H1 (cell line): ENCODE results near the gene GRID1. TPM values are rescaled to one million over a fixed set of nuclear protein-coding genes. Genes with fewer than 3 reads are reported as not detected.

Experiments used
- CTCF ChIA-PET: fragments of 300-600 bp; sonication (Branson Sonifier 250); formaldehyde crosslinking; loops from one replicate; lab custom pipeline; 2021; ENCODE audit not compliant: partially characterized antibody; lab: Charles Lee
- POLR2A ChIA-PET: fragments of 300-600 bp; sonication (Branson Sonifier 250); formaldehyde crosslinking; loops from one replicate; lab custom pipeline; 2021; ENCODE audit warnings: inconsistent platforms; ENCODE audit not compliant: partially characterized antibody; lab: Charles Lee
- DNase-seq, 2 experiments: peaks; one replicate each; pipeline versions ENCODE4 v3.0.0 to v3.0.0-alpha.2; 2010 to 2022; ENCODE audit warnings: low spot score in 2 of 2, low read depth in 1 of 2, mixed read lengths in 1 of 2
- FAIRE-seq: peaks from 2 replicates; lab custom pipeline; 2011; peaks lifted over from hg19 to GRCh38; lab: Jason Lieb, UNC
- H2AFZ ChIP-seq: 2 replicates; pipeline ENCODE4 v1.8.1; 2012; ENCODE audit warnings: low read length, inconsistent platforms
- H2AK5ac ChIP-seq: 2 replicates; pipeline ENCODE4 v1.6.1; 2013; ENCODE audit warnings: low read depth, low read length
- H2BK120ac ChIP-seq: replicated peaks from 2 replicates; pipeline ENCODE3; 2013; ENCODE audit warnings: low read depth, low read length, inconsistent platforms
- H2BK12ac ChIP-seq: 2 replicates; pipeline ENCODE4 v1.6.1; 2013; ENCODE audit warnings: low read depth, low read length
- H2BK15ac ChIP-seq: 2 replicates; pipeline ENCODE4 v1.6.1; 2013; ENCODE audit warnings: low read length
- H2BK20ac ChIP-seq: 2 replicates; pipeline ENCODE4 v1.6.1; 2013; ENCODE audit warnings: low read length
- H2BK5ac ChIP-seq: 2 replicates; pipeline ENCODE4 v1.6.1; 2013; ENCODE audit warnings: low read depth, low read length
- H3K14ac ChIP-seq: 2 replicates; pipeline ENCODE4 v1.6.1; 2013; ENCODE audit warnings: inconsistent platforms; ENCODE audit not compliant: insufficient read length
- H3K18ac ChIP-seq: 2 replicates; pipeline ENCODE4 v1.6.1; 2013; ENCODE audit warnings: low read length; ENCODE audit errors: extremely low read depth
- H3K23ac ChIP-seq: 2 replicates; pipeline ENCODE4 v1.6.1; 2013; ENCODE audit warnings: inconsistent platforms; ENCODE audit not compliant: insufficient read length
- H3K23me2 ChIP-seq: 2 replicates; pipeline ENCODE4 v1.6.1; 2013; ENCODE audit warnings: low read depth, low read length
- H3K27ac ChIP-seq: 2 replicates; pipeline ENCODE4 v1.6.1; 2011; ENCODE audit warnings: low read depth, low read length, inconsistent platforms
- H3K27me3 ChIP-seq, 4 experiments: replicated peaks in 1 of 4; 1 replicate in 1 of 4; 2 replicates in 3 of 4; pipeline versions ENCODE4 v1.6.1 to v1.8.1; 2011 to 2013; ENCODE audit warnings: low read length in 3 of 4, mild to moderate bottlenecking in 3 of 4, inconsistent platforms in 2 of 4, mixed read lengths in 2 of 4, moderate library complexity in 1 of 4; ENCODE audit not compliant: control insufficient read depth in 3 of 4, insufficient read depth in 3 of 4; ENCODE audit errors: extremely low read depth in 1 of 4
- H3K36me3 ChIP-seq, 4 experiments: 2 replicates each; pipeline versions ENCODE4 v1.6.1 to v1.8.1; 2011 to 2013; ENCODE audit warnings: mild to moderate bottlenecking in 4 of 4, low read length in 3 of 4, moderate library complexity in 2 of 4, control low read depth in 1 of 4, inconsistent platforms in 1 of 4; ENCODE audit not compliant: insufficient read depth in 4 of 4, control insufficient read depth in 2 of 4
- H3K4ac ChIP-seq: replicated peaks from 2 replicates; pipeline ENCODE3; 2013; ENCODE audit warnings: low read length, low read depth, mixed read lengths, inconsistent platforms; ENCODE audit not compliant: insufficient read length
- H3K4me1 ChIP-seq, 4 experiments: replicated peaks in 1 of 4; 1 replicate in 1 of 4; 2 replicates in 3 of 4; pipeline versions ENCODE4 v1.6.1 to v1.8.1; 2011 to 2013; ENCODE audit warnings: low read length in 3 of 4, inconsistent platforms in 2 of 4, mixed read lengths in 1 of 4; ENCODE audit not compliant: insufficient read depth in 4 of 4, control insufficient read depth in 3 of 4
- H3K4me2 ChIP-seq, 2 experiments: 2 replicates each; pipeline versions ENCODE4 v1.6.1 to v1.8.1; 2011 to 2013; ENCODE audit warnings: low read depth in 2 of 2, low read length in 2 of 2, control low read depth in 1 of 2, inconsistent platforms in 1 of 2, mild to moderate bottlenecking in 1 of 2; ENCODE audit not compliant: insufficient read depth in 1 of 2
- H3K4me3 ChIP-seq, 4 experiments: fragments of 200-600, 300-600 bp in 1 of 4; sonication (generic), shearing (Covaris generic), sonication (Bioruptor Twin) in 1 of 4; 2 replicates each; pipeline versions ENCODE4 v1.5.1 to v1.8.1; 2011 to 2016; ENCODE audit warnings: low read length in 4 of 4, low read depth in 3 of 4, control low read depth in 2 of 4, inconsistent platforms in 2 of 4, mild to moderate bottlenecking in 2 of 4, mixed read lengths in 1 of 4, moderate library complexity in 1 of 4; ENCODE audit not compliant: insufficient read depth in 2 of 4; ENCODE audit errors: extremely low read depth in 1 of 4
- H3K56ac ChIP-seq: replicated peaks from 2 replicates; pipeline ENCODE3; 2013; ENCODE audit warnings: low read depth, mild to moderate bottlenecking, mixed read lengths, low read length, inconsistent platforms; ENCODE audit not compliant: insufficient read length
- H3K79me1 ChIP-seq: 2 replicates; pipeline ENCODE4 v1.6.1; 2013; ENCODE audit warnings: low read depth, low read length, control low read depth
- H3K79me2 ChIP-seq, 2 experiments: 2 replicates each; pipeline versions ENCODE4 v1.6.1 to v1.8.1; 2012 to 2013; ENCODE audit warnings: low read length in 2 of 2, mild to moderate bottlenecking in 2 of 2, inconsistent platforms in 1 of 2; ENCODE audit not compliant: insufficient read depth in 2 of 2, control insufficient read depth in 1 of 2
- H3K9ac ChIP-seq, 4 experiments: replicated peaks in 1 of 4; 1 replicate in 1 of 4; 2 replicates in 3 of 4; pipeline versions ENCODE4 v1.6.1 to v1.8.1; 2011 to 2013; ENCODE audit warnings: low read depth in 3 of 4, low read length in 3 of 4, control low read depth in 2 of 4, mild to moderate bottlenecking in 2 of 4, moderate library complexity in 2 of 4, inconsistent platforms in 1 of 4; ENCODE audit errors: extremely low read depth in 1 of 4
- H3K9me3 ChIP-seq, 2 experiments: 2 replicates each; pipeline versions ENCODE4 v1.6.1 to v1.8.1; 2012 to 2013; ENCODE audit warnings: mild to moderate bottlenecking in 2 of 2, moderate library complexity in 2 of 2, control low read depth in 1 of 2, inconsistent platforms in 1 of 2, low read depth in 1 of 2, low read length in 1 of 2, mixed read lengths in 1 of 2; ENCODE audit not compliant: insufficient read depth in 2 of 2
- H4K20me1 ChIP-seq, 2 experiments: replicated peaks in 1 of 2; 2 replicates each; pipeline versions ENCODE3 to v1.8.1; 2011 to 2013; ENCODE audit warnings: inconsistent platforms in 2 of 2, low read length in 2 of 2, mild to moderate bottlenecking in 1 of 2; ENCODE audit not compliant: insufficient read depth in 2 of 2, control insufficient read depth in 1 of 2
- H4K5ac ChIP-seq: 2 replicates; pipeline ENCODE4 v1.6.1; 2013; ENCODE audit warnings: low read length, low read depth, mixed read lengths, inconsistent platforms; ENCODE audit not compliant: insufficient read length
- H4K8ac ChIP-seq: 2 replicates; pipeline ENCODE4 v1.8.0; 2013; ENCODE audit warnings: mild to moderate bottlenecking, moderate library complexity, low read length, inconsistent platforms; ENCODE audit not compliant: insufficient read depth; ENCODE audit errors: extremely low read depth
- H4K91ac ChIP-seq: replicated peaks from 2 replicates; pipeline ENCODE3; 2013; ENCODE audit warnings: low read length, mixed read lengths, inconsistent platforms; ENCODE audit not compliant: insufficient read length
- BRCA1 ChIP-seq: IDR thresholded peaks from 2 replicates; pipeline ENCODE4 v1.6.1; 2012; ENCODE audit warnings: low read depth, low read length, improper control_type of control experiment
- CEBPB ChIP-seq: IDR thresholded peaks from 2 replicates; pipeline ENCODE4 v1.6.1; 2012; ENCODE audit warnings: low read depth, low read length
- CTBP2 ChIP-seq: IDR thresholded peaks from 2 replicates; pipeline ENCODE4 v1.7.0; 2011; ENCODE audit warnings: borderline replicate concordance, mild to moderate bottlenecking, moderate library complexity, mixed read lengths, low read length; ENCODE audit not compliant: insufficient read depth, insufficient read length
- HDAC2 ChIP-seq, 2 experiments: fragments of 300-600 bp in 1 of 2; sonication (generic) in 1 of 2; IDR thresholded peaks; 2 replicates each; pipeline ENCODE4 v1.6.1; 2011 to 2012; ENCODE audit warnings: low read depth in 2 of 2, low read length in 2 of 2, mild to moderate bottlenecking in 2 of 2, moderate library complexity in 2 of 2, borderline replicate concordance in 1 of 2, inconsistent platforms in 1 of 2
- JUND ChIP-seq: IDR thresholded peaks from 2 replicates; pipeline ENCODE4 v1.6.1; 2011; ENCODE audit warnings: mild to moderate bottlenecking, improper control_type of control experiment, low read length
- RNF2 ChIP-seq: fragments of 200-900, 300-1000 bp; sonication (generic); IDR thresholded peaks from 2 replicates; pipeline ENCODE4 v1.7.1; 2016; ENCODE audit warnings: borderline replicate concordance, low read depth, mild to moderate bottlenecking, antibody characterized with exemption, low read length; ENCODE audit not compliant: poor library complexity, severe bottlenecking; ENCODE audit errors: missing control alignments
- SAP30 ChIP-seq: fragments of 300-600 bp; sonication (generic); IDR thresholded peaks from 2 replicates; pipeline ENCODE4 v1.7.1; 2012; ENCODE audit warnings: low read length, moderate library complexity, mild to moderate bottlenecking, inconsistent platforms; ENCODE audit not compliant: insufficient read depth, insufficient replicate concordance
- SP1 ChIP-seq: IDR thresholded peaks from 2 replicates; pipeline ENCODE4 v1.6.1; 2011; ENCODE audit warnings: low read depth, low read length
- WGBS, 2 experiments: shearing (Covaris generic) in 1 of 2; methylation state at CpG; one replicate each; pipeline versions ENCODE4 v1.1.6 to v1.1.7; 2013 to 2015; ENCODE audit warnings: low lambda C conversion rate in 2 of 2, mixed read lengths in 2 of 2, inconsistent platforms in 1 of 2, low coverage in 1 of 2, missing lambda C conversion rate in 1 of 2; ENCODE audit not compliant: insufficient replicate concordance in 2 of 2, insufficient coverage in 1 of 2, insufficient read length in 1 of 2; ENCODE audit errors: extremely low coverage in 1 of 2, missing lambda C conversion rate in 1 of 2; 5-methylcytosine and 5-hydroxymethylcytosine counted together
- polyA plus RNA-seq, 7 experiments: library from polyadenylated mRNA; depleted of rRNA in 3 of 7; stranded (reverse) in 5 of 7; unstranded in 2 of 7; fragments of >200 nt in 5 of 7; fragments of 200-250 nt in 2 of 7; gene quantifications; 1 replicate in 5 of 7; 2 replicates in 1 of 7; 4 replicates in 1 of 7; pipeline versions ENCODE4 v1.2.1 to v1.2.3, GENCODE V29; 2011 to 2013; ENCODE audit warnings: missing spikeins in 2 of 7, mixed read lengths in 2 of 7
- total RNA-seq: library from RNA; stranded (reverse); fragmentation: NEBNext Ultra II Directional; extraction: Animal tissue kit (Norgen Biotek cat#: 25700); gene quantifications from 2 replicates; pipeline ENCODE4 v1.2.1, GENCODE V29; 2021
- TF ChIP-seq, protein P1 (sequence below): IDR thresholded peaks from 2 replicates; pipeline ENCODE4 v1.6.1; 2012; ENCODE audit warnings: low read length, inconsistent platforms
- TF ChIP-seq, protein P2 (sequence below): IDR thresholded peaks from 2 replicates; pipeline ENCODE4 v1.6.1; 2012; ENCODE audit warnings: inconsistent platforms

GRID1 gene
- total and polyA plus RNA-seq, 2 of the 8 experiments (the other 6 are each of a cell fraction or from before 2014, with no cell fraction given): 0.22 to 0.30 TPM

- Histone ChIP-seq H2BK12ac (no peak overlapping the region), H3K4me1 (no peaks in the 10 kb centered on the region), H2BK120ac (no peak overlapping the region), H4K20me1 (no peaks in the 10 kb centered on the region), H3K23me2 (no peaks in the 10 kb centered on the region), H3K18ac (no peak overlapping the region), H3K79me1 (no peaks in the 10 kb centered on the region), H3K4me2 (no peak overlapping the region), H3K9ac (no peak overlapping the region), H2BK20ac (no peak overlapping the region), H2AK5ac (no peak overlapping the region), H3K4ac (no peak overlapping the region), H3K14ac (no peak overlapping the region), H3K23ac (no peak overlapping the region), H3K27me3 (no peaks in the 10 kb centered on the region), H2BK15ac (no peak overlapping the region), H3K9me3 (no peaks in the 10 kb centered on the region), H3K79me2 (no peaks in the 10 kb centered on the region), H4K91ac (no peak overlapping the region), H3K56ac (no peak overlapping the region), H4K5ac (no peak overlapping the region), H3K27ac (no peak overlapping the region), H3K36me3 (no peaks in the 10 kb centered on the region), H2AFZ (no peak overlapping the region), H2BK5ac (no peak overlapping the region), H3K4me3 (no peak overlapping the region), H4K8ac (no peak overlapping the region)
- ChIA-PET CTCF (interaction anchor here (1.2 to 1.6 kb wide), 2 partner anchors 15 to 21 kb away, joined by 3 to 5 read pairs; no protein-coding TSS in a partner anchor), POLR2A (no interaction called here)
- FAIRE-seq (no peak), DNase-seq (no peak)
- 91% methylated on average over 2 of the region's 2 CpGs; no CpG with 5 or more reads in 1 of the 2 experiments for WGBS, 2 experiments
- TF ChIP-seq SP1: no peak
- TF ChIP-seq RNF2: no peak
- no peak for TF ChIP-seq JUND
- TF ChIP-seq HDAC2 (IDR thresholded peaks at IDR 0.05; ENCODE audit: borderline replicate concordance in 1 of 2, low read depth in 2 of 2, low read length in 2 of 2): no peak
- TF ChIP-seq, protein P1, sequence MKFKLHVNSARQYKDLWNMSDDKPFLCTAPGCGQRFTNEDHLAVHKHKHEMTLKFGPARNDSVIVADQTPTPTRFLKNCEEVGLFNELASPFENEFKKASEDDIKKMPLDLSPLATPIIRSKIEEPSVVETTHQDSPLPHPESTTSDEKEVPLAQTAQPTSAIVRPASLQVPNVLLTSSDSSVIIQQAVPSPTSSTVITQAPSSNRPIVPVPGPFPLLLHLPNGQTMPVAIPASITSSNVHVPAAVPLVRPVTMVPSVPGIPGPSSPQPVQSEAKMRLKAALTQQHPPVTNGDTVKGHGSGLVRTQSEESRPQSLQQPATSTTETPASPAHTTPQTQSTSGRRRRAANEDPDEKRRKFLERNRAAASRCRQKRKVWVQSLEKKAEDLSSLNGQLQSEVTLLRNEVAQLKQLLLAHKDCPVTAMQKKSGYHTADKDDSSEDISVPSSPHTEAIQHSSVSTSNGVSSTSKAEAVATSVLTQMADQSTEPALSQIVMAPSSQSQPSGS: no peak
- TF ChIP-seq CTBP2: no peak
- TF ChIP-seq SAP30: no peak
- TF ChIP-seq, protein P2, sequence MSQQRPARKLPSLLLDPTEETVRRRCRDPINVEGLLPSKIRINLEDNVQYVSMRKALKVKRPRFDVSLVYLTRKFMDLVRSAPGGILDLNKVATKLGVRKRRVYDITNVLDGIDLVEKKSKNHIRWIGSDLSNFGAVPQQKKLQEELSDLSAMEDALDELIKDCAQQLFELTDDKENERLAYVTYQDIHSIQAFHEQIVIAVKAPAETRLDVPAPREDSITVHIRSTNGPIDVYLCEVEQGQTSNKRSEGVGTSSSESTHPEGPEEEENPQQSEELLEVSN: no peak
- TF ChIP-seq CEBPB: no peak
- no peak for TF ChIP-seq BRCA1
Measured at GRCh38 chr10:86013568-86013967, 353.0 kb downstream of the GRID1 start.
